CMK (cell line): ENCODE measurements around the gene ERF.
A peak's percentile ranks its signal among the peaks of the same experiment; 100 is the strongest.
"Not testable (repeated sequence)": the region's sequence is repeated elsewhere in the genome, so short reads cannot be mapped to it uniquely, and the experiment has no call there.

Experiments used
- DNase-seq: peaks from one replicate; pipeline ENCODE4 v3.0.0-alpha.2; 2010; ENCODE audit warnings: low read depth

The ERF gene

GRCh38 chr19:42275517-42275916, 20.6 kb upstream of the ERF start:
- DNase-seq, result no peak

GRCh38 chr19:42275103-42275502, 20.2 kb upstream of the ERF start:
- DNase-seq, result no peak

GRCh38 chr19:42274065-42274682, 19.2 kb upstream of the ERF start:
- DNase-seq, result no peak

DNA sequence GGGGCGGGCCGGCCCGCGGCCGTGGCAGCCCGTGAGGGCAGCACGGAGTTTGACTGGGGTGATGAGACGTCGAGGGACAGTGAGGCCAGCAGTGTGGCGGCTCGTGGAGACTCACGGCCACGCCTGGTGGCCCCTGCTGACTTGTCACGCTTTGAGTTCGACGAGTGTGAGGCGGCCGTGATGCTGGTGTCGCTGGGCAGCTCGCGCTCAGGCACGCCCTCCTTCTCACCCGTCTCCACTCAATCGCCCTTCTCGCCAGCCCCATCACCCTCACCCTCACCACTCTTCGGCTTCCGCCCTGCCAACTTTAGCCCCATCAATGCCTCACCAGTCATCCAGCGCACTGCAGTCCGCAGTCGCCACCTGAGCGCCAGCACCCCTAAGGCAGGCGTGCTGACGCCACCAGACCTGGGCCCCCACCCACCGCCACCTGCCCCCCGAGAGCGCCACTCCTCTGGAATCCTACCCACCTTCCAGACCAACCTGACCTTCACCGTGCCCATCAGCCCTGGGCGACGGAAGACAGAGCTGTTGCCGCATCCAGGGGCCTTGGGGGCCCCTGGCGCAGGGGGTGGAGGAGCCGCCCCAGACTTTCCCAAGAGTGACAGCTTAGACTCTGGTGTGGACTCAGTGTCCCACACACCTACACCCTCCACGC, 18.6 kb upstream of the ERF start:
- no peak for DNase-seq

DNA sequence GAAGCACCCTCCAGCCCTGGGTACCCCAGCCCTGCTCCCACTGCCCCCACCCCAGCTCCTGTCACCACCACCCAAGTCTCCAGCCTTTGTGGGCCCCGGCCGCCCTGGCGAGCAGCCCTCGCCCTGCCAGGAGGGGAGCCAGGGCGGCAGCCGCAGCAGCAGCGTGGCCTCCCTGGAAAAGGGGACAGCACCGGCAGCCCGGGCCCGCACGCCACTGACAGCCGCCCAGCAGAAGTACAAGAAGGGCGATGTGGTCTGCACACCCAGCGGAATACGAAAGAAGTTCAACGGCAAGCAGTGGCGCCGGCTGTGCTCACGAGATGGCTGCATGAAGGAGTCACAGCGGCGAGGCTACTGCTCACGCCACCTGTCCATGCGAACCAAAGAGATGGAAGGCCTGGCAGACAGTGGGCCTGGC, 18.1 kb upstream of the ERF start:
- no peak for DNase-seq

- no peak for DNase-seq
These were observed 17.6 kb upstream of the ERF start for GRCh38 chr19:42272535-42272897.

DNA sequence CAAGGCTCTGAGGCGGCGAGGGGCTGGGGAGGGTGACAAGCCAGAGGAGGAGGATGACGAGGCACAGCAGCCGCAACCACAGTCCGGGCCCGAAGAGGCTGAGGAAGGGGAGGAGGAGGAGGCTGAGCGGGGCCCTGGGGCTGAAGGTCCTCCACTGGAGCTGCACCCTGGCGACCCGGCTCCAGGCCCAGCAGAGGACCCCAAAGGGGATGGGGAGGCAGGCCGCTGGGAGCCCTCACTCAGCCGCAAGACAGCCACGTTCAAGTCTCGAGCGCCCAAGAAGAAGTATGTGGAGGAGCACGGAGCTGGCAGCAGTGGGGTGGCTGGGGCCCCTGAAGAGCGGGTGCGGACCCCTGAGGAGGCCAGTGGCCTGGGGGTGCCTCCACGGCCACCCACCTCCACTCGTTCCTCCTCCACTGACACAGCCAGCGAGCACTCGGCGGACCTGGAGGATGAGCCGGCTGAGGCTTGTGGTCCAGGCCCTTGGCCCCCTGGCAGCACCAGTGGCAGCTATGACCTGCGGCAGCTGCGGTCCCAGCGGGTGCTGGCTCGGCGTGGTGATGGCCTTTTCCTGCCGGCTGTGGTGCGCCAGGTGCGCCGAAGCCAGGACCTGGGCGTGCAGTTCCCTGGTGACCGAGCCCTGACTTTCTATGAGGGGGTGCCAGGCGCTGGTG, 17.1 kb upstream of the ERF start:
- no peak for DNase-seq

DNA sequence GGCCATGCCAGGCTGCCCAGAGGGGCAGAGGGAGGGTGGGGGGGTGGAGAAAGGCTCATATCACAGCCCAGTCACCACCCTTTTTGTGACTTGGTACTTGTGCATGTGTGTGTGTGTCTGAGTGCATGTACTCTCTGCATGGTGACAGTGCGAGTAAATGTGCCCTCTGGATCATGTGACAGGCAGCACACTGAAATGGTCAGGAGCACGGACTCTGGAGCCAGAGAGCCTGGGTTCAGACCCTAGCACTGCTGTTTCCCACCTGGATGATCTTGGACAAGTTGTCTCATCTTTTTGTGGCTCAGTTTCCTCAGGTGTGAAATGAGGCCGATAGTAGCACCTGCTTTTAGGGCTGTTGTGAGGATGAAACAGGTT, 16.1 kb upstream of the ERF start:
- DNase-seq, result no peak

DNA sequence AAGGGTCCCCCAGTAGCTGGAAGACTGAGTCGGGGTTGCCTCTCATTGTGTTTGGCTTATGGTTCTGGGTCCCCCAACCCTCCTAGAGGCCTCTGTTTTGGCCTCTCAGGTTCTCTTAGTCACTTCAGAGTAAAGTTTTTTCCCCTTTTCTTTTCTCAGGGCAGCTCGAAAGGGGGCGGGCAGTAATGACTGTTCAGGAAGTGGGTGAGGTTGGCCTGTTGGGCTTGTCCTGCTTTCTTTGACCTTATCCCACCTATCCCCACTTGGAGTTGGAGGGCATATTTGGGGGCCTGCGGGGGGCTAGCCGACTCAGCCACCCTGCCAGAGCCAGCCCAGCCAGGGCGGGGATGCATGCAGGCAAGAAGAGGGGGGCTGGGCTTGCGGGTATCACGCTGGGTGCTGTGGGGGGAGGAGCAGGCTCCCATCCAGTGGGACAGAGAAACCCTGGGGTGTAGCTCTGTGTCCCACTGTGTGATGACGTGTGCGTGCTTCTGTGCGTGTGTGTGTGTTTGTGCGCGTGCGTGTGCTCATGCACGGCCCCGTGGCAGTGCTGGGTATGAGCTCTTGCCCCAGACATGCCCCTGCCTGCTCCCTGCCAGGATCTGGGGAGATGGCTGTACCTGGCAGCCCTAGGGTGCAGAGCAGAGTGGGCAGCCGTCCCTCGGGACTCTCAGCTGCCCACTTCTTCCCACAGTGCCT, 15.6 kb upstream of the ERF start:
- no peak for DNase-seq

GRCh38 chr19:42269478-42270345, 14.8 kb upstream of the ERF start:
- DNase-seq, result no peak

DNA sequence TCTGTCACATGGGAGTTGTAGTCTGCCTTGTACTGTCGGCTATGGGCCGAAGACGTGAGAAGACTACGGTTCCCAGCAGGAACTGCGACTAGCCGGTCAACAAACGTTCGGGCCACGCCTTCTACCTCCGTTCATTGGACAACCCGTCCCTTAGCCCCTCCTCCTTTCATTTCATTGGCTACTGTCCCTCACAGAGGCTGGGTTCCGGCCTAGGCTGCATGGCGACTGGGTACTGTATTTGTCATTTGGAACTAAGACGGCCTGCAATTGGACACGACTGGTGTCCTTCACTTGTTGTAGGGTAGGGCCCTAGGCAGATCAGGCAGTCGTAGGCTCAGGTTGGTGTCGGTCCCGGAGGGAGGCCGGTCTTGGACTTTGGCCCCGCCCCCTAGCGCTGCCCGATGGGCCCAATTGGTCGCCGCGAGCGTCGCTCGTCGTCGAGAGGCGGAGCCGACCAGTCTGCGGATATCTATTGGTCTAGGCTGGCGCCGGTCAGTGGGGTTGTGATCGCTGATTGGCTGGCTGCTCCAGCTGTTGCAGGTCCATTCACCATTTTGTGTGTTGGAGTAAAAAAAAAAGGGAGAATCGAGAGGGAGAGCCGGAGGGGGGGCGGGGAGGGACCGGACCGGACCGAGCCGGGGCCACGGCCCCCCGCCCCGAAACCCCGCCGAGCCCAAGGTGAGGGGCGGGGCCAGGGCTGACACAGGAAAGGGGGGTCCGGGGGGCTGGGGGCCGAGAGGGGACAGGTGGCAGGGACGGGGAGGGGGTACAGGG, 14.0 kb upstream of the ERF start, which contains the start of gene CIC:
Gene CIC, plus strand, starts transcription at position 549 of the 774 bp plus-strand sequence. CDS start 2,532 bp downstream, outside the sequence.
- peak; percentile 100 for DNase-seq

DNA sequence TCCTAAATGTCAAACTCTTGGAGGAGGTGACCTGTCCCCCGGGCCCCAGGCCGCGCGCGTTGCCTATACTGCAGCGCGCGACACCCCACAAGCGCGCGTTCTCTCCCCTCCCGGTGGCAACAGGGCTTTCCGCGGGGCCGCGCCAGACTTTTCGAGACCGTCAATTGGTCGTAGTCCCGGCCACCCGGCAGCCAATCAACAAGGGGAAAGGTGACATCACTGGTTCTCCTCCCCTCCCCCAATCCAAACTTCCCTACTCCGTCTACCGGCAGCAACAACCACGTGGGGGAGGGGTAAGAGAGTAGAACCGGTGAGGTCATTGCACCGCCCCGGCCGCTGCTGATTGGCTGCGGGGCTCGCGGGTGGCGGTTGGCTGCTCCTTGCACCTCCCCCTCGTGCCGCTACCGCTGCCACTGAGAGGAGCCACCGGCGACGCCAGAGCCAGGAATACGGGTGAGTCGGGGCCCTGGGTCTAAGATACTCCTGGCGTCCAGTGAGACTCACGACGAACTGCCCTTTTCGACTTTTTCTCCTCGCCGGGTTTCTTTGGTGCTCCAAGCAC, 13.3 kb upstream of the ERF start:
- DNase-seq, result peak; percentile 98

DNA sequence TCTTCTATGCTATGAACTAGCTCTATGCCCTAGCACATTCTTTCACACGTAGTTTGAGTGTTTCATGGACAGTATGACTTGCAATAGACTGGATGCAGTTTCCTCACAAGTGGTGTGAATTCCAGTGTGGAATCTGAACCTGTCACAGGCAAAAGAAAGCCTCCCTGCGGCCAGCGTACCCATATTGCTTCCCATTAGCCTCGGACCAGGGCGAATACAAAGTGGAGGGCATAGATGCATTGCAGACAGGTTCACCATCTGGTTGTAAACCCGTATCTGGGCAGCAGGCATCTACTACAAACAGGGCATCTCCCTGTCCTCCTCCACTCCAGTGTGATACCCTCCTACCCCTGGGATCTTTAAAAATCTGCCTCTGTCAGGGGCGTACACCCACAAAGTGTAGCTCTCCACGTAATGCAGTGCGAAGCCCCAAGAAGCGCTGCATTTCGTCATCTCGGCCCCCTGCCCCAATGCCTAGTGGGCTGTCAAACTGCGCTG, 12.8 kb upstream of the ERF start:
- no peak for DNase-seq

- not testable (repeated sequence) for DNase-seq
These were observed 12.1 kb upstream of the ERF start for GRCh38 chr19:42266928-42267603.

- not testable (repeated sequence) for DNase-seq
These were observed 11.2 kb upstream of the ERF start for GRCh38 chr19:42266105-42266504.

DNA sequence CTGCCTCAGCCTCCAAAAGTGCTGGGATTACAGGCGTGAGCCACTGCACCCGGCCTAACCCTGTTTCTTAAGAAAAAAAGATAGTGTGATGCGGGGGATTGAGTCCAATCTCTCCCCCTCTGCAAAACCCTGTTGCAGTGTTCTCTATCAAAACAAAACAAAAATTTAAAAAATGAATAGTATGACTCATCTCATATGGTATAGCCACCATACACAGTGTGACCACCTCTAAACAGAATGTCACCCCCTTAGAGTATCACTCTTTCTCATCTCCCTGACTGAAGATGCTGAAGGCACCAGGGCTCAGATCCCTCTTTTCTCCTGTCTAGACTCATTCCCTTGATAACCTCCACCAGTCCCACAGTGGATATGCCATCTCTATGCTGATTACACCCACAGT, 6.8 kb upstream of the ERF start:
- no peak for DNase-seq

GRCh38 chr19:42257842-42258241, 2.9 kb upstream of the ERF start:
- DNase-seq, result not testable (repeated sequence)

GRCh38 chr19:42255766-42256745, 1.1 kb upstream of the ERF start:
- DNase-seq, result no peak
